Hepatocyte (in vitro differentiated cells): ENCODE results near the gene TTC33. TPM values are rescaled to one million over a fixed set of nuclear protein-coding genes. Genes with fewer than 3 reads are reported as not detected.

Experiments
- DNase-seq: peaks from one replicate; pipeline ENCODE4 v3.0.0-alpha.2; 2016; ENCODE audit warnings: low spot score
- H2AFZ ChIP-seq: fragments of 200-600 bp; sonication (generic); 2 replicates; pipeline ENCODE4 v1.6.0; 2016; ENCODE audit warnings: antibody characterized with exemption, mild to moderate bottlenecking
- H3K27ac ChIP-seq: fragments of 200-600 bp; sonication (generic); 2 replicates; pipeline ENCODE4 v1.5.1; 2016; ENCODE audit warnings: mild to moderate bottlenecking
- H3K27me3 ChIP-seq: fragments of 200-600 bp; sonication (generic); 2 replicates; pipeline ENCODE4 v1.6.1; 2016
- H3K36me3 ChIP-seq: fragments of 200-600 bp; sonication (generic); replicated peaks from 2 replicates; pipeline ENCODE4 v1.5.1; 2016; ENCODE audit warnings: low read depth; ENCODE audit not compliant: insufficient read depth
- H3K4me1 ChIP-seq: fragments of 200-600 bp; sonication (generic); 2 replicates; pipeline ENCODE4 v1.5.1; 2016; ENCODE audit warnings: mild to moderate bottlenecking, moderate library complexity; ENCODE audit not compliant: insufficient read depth
- H3K4me2 ChIP-seq: fragments of 200-600 bp; sonication (generic); 2 replicates; pipeline ENCODE4 v1.6.0; 2016
- H3K4me3 ChIP-seq: fragments of 200-600 bp; sonication (generic); 2 replicates; pipeline ENCODE4 v1.5.1; 2016; ENCODE audit warnings: mild to moderate bottlenecking
- H3K79me2 ChIP-seq: fragments of 200-600 bp; sonication (generic); 2 replicates; pipeline ENCODE4 v1.6.0; 2017; ENCODE audit warnings: mild to moderate bottlenecking
- H3K9me2 ChIP-seq: fragments of 200-600 bp; sonication (generic); replicated peaks from 2 replicates; pipeline ENCODE4 v1.6.0; 2017; ENCODE audit warnings: mild to moderate bottlenecking; ENCODE audit not compliant: insufficient read depth
- H3K9me3 ChIP-seq: fragments of 200-600 bp; sonication (generic); 2 replicates; pipeline ENCODE4 v1.5.1; 2016; ENCODE audit warnings: low read depth, mild to moderate bottlenecking
- H4K20me1 ChIP-seq: fragments of 200-600 bp; sonication (generic); 2 replicates; pipeline ENCODE4 v1.6.0; 2016; ENCODE audit warnings: mild to moderate bottlenecking; ENCODE audit not compliant: insufficient read depth, poor library complexity, severe bottlenecking
- CTCF ChIP-seq: fragments of 200-600 bp; sonication (generic); IDR thresholded peaks from 2 replicates; pipeline ENCODE4 v1.5.1; 2016; ENCODE audit warnings: antibody characterized with exemption, mild to moderate bottlenecking; ENCODE audit not compliant: poor library complexity
- EZH2 ChIP-seq: fragments of 200-600 bp; sonication (generic); IDR thresholded peaks from 2 replicates; pipeline ENCODE4 v1.6.1; 2016; ENCODE audit warnings: antibody characterized with exemption, mild to moderate bottlenecking, borderline replicate concordance
- EZH2phosphoT487 ChIP-seq: fragments of 200-600 bp; sonication (generic); IDR thresholded peaks from one replicate; pipeline ENCODE4 v1.6.1; 2018; ENCODE audit warnings: antibody characterized with exemption, mild to moderate bottlenecking, low read depth, moderate library complexity; ENCODE audit not compliant: unreplicated experiment, severe bottlenecking
- WGBS: methylation state at CpG from one replicate; pipeline ENCODE4 v1.1.6; 2016; ENCODE audit warnings: low lambda C conversion rate; ENCODE audit errors: missing lambda C conversion rate; 5-methylcytosine and 5-hydroxymethylcytosine counted together
- polyA plus RNA-seq: library from polyadenylated mRNA; unstranded; fragments of >200 nt; fragmentation: Nextera tagmentation; extraction: Ambion mirVana; gene quantifications from 2 replicates; pipeline ENCODE4 v1.2.1, GENCODE V29; 2016
- total RNA-seq: library from RNA; depleted of rRNA; stranded (reverse); fragments of >200 nt; gene quantifications from 2 replicates; pipeline ENCODE4 v1.2.3, GENCODE V29; 2014

TTC33 gene
- total and polyA plus RNA-seq, 2 experiments from 2014 or later, result 5.6 to 19.3 TPM

- TF ChIP-seq CTCF (no peak), EZH2 (peak; percentile 80), EZH2phosphoT487 (peak; percentile 43)
- peak overlapping the region; percentile 99 for H3K4me2 ChIP-seq
- 7% methylated on average over 60 of the region's 67 CpGs for WGBS
- peak overlapping the region; percentile 28 for H2AFZ ChIP-seq
- DNase-seq, result peak; percentile 15
- H3K4me1 ChIP-seq, result peaks cover 16% of the 10 kb centered on the region
- no peaks in the 10 kb centered on the region for H3K79me2 ChIP-seq
- peaks cover 41% of the 10 kb centered on the region for H3K27me3 ChIP-seq
- H4K20me1 ChIP-seq, result no peaks in the 10 kb centered on the region
- peak overlapping the region; percentile 14 for H3K4me3 ChIP-seq
- no peaks in the 10 kb centered on the region for H3K9me3 ChIP-seq
- no peak overlapping the region for H3K27ac ChIP-seq
- H3K9me2 ChIP-seq, result no peaks in the 10 kb centered on the region
- H3K36me3 ChIP-seq, result no peaks in the 10 kb centered on the region
Measured at GRCh38 chr5:40681363-40682153, 74.2 kb downstream of the TTC33 start.

- DNase-seq, result no peak
- peaks cover 41% of the 10 kb centered on the region for H3K27me3 ChIP-seq
- peak overlapping the region; percentile 28 for H2AFZ ChIP-seq
Measured at GRCh38 chr5:40680741-40681362, 74.9 kb downstream of the TTC33 start.

GRCh38 chr5:40679913-40680681 lies 75.7 kb downstream of the TTC33 start, which contains the start of gene PTGER4:
Gene PTGER4, plus strand, starts transcription at chr5:40679915. Its CDS starts 1,079 bp downstream, at chr5:40680994.
- no peaks in the 10 kb centered on the region for H3K36me3 ChIP-seq
- peaks cover 16% of the 10 kb centered on the region for H3K4me1 ChIP-seq
- H3K27ac ChIP-seq, result peak within 1 kb of the TSS; percentile 75
- DNase-seq, result no peak
- TF ChIP-seq CTCF (no peak), EZH2phosphoT487 (no peak), EZH2 (peak; percentile 34)
- peak within 1 kb of the TSS; percentile 99 for H3K4me2 ChIP-seq
- peak within 1 kb of the TSS; percentile 85 for H2AFZ ChIP-seq
- WGBS, result 4% methylated on average over 43 of the region's 44 CpGs
- H4K20me1 ChIP-seq, result no peaks in the 10 kb centered on the region
- no peaks in the 10 kb centered on the region for H3K9me2 ChIP-seq
- peak within 1 kb of the TSS; percentile 82 for H3K4me3 ChIP-seq
- H3K79me2 ChIP-seq, result no peaks in the 10 kb centered on the region
- peaks cover 41% of the 10 kb centered on the region for H3K27me3 ChIP-seq
- H3K9me3 ChIP-seq, result no peaks in the 10 kb centered on the region

More at GRCh38 chr5:40680741-40681362, 74.9 kb downstream of the TTC33 start:
- WGBS, result 10% methylated on average over 37 of the region's 37 CpGs
- peaks cover 16% of the 10 kb centered on the region for H3K4me1 ChIP-seq
- peak overlapping the region; percentile 99 for H3K4me2 ChIP-seq
- no peaks in the 10 kb centered on the region for H3K79me2 ChIP-seq
- peak overlapping the region; percentile 82 for H3K4me3 ChIP-seq
- no peaks in the 10 kb centered on the region for H3K9me2 ChIP-seq
- TF ChIP-seq EZH2, result no peak
- no peak for TF ChIP-seq EZH2phosphoT487
- H3K36me3 ChIP-seq, result no peaks in the 10 kb centered on the region
- H3K27ac ChIP-seq, result no peak overlapping the region
- no peaks in the 10 kb centered on the region for H4K20me1 ChIP-seq
- H3K9me3 ChIP-seq, result no peaks in the 10 kb centered on the region
